ENCODE results near the gene HMCN2. TPM values are rescaled to one million over a fixed set of nuclear protein-coding genes. Genes with fewer than 3 reads are reported as not detected.

The HMCN2 gene
- total and polyA plus RNA-seq, 2 donors (not counting 3 experiments of a cell fraction or from before 2014, with no cell fraction given) = 0.04 to 0.24 TPM

DNA sequence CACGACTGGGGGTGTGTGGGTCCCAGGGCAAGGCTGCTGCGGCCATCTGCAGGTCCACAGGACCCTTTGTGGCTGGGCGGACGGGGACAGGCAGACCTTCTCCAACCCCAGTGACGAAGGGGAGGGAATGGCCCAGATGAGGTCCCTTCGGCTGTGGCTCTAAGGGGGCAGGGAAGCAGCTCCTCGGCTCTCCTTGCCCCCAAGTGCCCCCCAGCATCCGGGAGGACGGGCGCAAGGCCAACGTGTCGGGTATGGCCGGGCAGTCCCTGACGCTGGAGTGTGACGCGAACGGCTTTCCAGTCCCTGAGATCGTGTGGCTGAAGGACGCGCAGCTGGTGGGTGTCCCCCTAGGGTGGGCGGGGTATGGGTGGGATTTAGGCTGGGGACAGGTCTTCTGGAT is 82.8 kb downstream of the HMCN2 start:
- no peak for FAIRE-seq
- no peaks in the 10 kb centered on the region for H3K4me1 ChIP-seq (ENCODE audit: control insufficient read depth, extremely low read depth, insufficient read depth, low read length)
- H3K36me3 ChIP-seq (ENCODE audit: control insufficient read depth in 2 of 2, extremely low read depth in 1 of 2, insufficient read depth in 2 of 2, low read length in 2 of 2) = no peaks in the 10 kb centered on the region
- no peak overlapping the region for H3K9ac ChIP-seq (replicated peaks; ENCODE audit: extremely low read depth, insufficient read depth, low read length)
- POLR2A ChIA-PET = no interaction called here
- no peak overlapping the region for H3K27ac ChIP-seq (ENCODE audit: insufficient read depth, low read depth, low read length)
- no peak overlapping the region for H3K4me2 ChIP-seq (ENCODE audit: insufficient read depth, low read length)
- H3K4me3 ChIP-seq (replicated peaks in 1 of 3; ENCODE audit: insufficient read depth in 1 of 3, low read depth in 1 of 3, low read length in 3 of 3) = no peak overlapping the region
- no peaks in the 10 kb centered on the region for H3K79me2 ChIP-seq (ENCODE audit: control insufficient read depth, insufficient read depth, low read length)
- no TSS peak for BruUV-seq (replicated peaks)
- TF ChIP-seq JUN (IDR thresholded peaks at IDR 0.05; ENCODE audit: borderline replicate concordance, insufficient read depth, insufficient read length, low read depth) (no peak), GATA2 (IDR thresholded peaks at IDR 0.05; ENCODE audit: insufficient read depth, insufficient read length, low read depth, low read length) (no peak), EZH2 (IDR thresholded peaks at IDR 0.05; ENCODE audit: borderline replicate concordance, low read depth, low read length, severe bottlenecking) (no peak), FOS (IDR thresholded peaks at IDR 0.05; ENCODE audit: borderline replicate concordance, insufficient read depth, low read length) (no peak), MYC (IDR thresholded peaks at IDR 0.05; ENCODE audit: low read depth, low read length) (no peak), POLR2AphosphoS5 (IDR thresholded peaks at IDR 0.05; ENCODE audit: insufficient read depth, low read depth, low read length) (no peak), POLR2A (IDR thresholded peaks at IDR 0.05; ENCODE audit: low read depth, low read length) (no peak)
- dilution Hi-C loops (cut with MboI; ENCODE audit: extremely low pct_ligation_motif_present, low sequenced_read_pairs) (no loop called here), intact Hi-C loops (cut with micrococcal nuclease) (no loop called here)
- DNase-seq (ENCODE audit: low read depth, low spot score) = no peak
- CTCF ChIA-PET = no interaction called here
- H4K20me1 ChIP-seq (replicated peaks; ENCODE audit: control insufficient read depth, extremely low read depth, insufficient read depth, low read length) = no peaks in the 10 kb centered on the region
- no peak overlapping the region for H2AFZ ChIP-seq (ENCODE audit: low read depth, low read length)
- H3K9me1 ChIP-seq (replicated peaks; ENCODE audit: control insufficient read depth, extremely low read depth, insufficient read depth, low read length) = no peaks in the 10 kb centered on the region
- H3K9me3 ChIP-seq (replicated peaks; ENCODE audit: control insufficient read depth, insufficient read depth, low read length) = no peaks in the 10 kb centered on the region
- no peaks in the 10 kb centered on the region for H3K27me3 ChIP-seq (ENCODE audit: control insufficient read depth in 2 of 2, insufficient read depth in 2 of 2, low read length in 2 of 2)

DNA sequence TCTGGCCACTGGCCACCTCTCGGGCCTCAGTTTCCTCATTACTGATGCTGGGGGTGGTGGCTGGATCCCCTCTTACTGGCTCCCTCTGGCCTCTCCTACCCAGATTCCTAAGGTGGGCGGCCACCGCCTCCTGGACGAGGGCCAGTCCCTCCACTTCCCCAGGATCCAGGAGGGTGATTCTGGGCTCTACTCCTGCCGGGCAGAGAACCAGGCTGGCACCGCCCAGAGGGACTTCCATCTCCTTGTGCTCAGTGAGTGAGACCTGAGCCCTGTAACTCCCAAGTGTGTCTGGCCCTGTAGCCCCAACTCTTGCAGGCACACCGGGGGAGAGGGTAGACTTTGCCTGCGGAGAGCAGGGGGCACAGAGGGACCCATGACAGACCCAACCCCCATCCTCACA is 83.3 kb downstream of the HMCN2 start:
- TF ChIP-seq FOS (IDR thresholded peaks at IDR 0.05; ENCODE audit: borderline replicate concordance, insufficient read depth, low read length) (no peak), EZH2 (IDR thresholded peaks at IDR 0.05; ENCODE audit: borderline replicate concordance, low read depth, low read length, severe bottlenecking) (no peak), POLR2AphosphoS5 (IDR thresholded peaks at IDR 0.05; ENCODE audit: insufficient read depth, low read depth, low read length) (no peak), GATA2 (IDR thresholded peaks at IDR 0.05; ENCODE audit: insufficient read depth, insufficient read length, low read depth, low read length) (no peak), MYC (IDR thresholded peaks at IDR 0.05; ENCODE audit: low read depth, low read length) (no peak), POLR2A (IDR thresholded peaks at IDR 0.05; ENCODE audit: low read depth, low read length) (no peak), JUN (IDR thresholded peaks at IDR 0.05; ENCODE audit: borderline replicate concordance, insufficient read depth, insufficient read length, low read depth) (no peak)
- TF ChIP-seq, protein P1, sequence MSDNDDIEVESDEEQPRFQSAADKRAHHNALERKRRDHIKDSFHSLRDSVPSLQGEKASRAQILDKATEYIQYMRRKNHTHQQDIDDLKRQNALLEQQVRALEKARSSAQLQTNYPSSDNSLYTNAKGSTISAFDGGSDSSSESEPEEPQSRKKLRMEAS (IDR thresholded peaks at IDR 0.05; ENCODE audit: insufficient read depth, insufficient read length) = no peak
- TF ChIP-seq, protein P2, sequence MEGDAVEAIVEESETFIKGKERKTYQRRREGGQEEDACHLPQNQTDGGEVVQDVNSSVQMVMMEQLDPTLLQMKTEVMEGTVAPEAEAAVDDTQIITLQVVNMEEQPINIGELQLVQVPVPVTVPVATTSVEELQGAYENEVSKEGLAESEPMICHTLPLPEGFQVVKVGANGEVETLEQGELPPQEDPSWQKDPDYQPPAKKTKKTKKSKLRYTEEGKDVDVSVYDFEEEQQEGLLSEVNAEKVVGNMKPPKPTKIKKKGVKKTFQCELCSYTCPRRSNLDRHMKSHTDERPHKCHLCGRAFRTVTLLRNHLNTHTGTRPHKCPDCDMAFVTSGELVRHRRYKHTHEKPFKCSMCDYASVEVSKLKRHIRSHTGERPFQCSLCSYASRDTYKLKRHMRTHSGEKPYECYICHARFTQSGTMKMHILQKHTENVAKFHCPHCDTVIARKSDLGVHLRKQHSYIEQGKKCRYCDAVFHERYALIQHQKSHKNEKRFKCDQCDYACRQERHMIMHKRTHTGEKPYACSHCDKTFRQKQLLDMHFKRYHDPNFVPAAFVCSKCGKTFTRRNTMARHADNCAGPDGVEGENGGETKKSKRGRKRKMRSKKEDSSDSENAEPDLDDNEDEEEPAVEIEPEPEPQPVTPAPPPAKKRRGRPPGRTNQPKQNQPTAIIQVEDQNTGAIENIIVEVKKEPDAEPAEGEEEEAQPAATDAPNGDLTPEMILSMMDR (IDR thresholded peaks at IDR 0.05; ENCODE audit: extremely low read depth in 1 of 2, insufficient read depth in 1 of 2, low read depth in 1 of 2, low read length in 2 of 2) = no peak
- Histone ChIP-seq H3K9ac (replicated peaks; ENCODE audit: extremely low read depth, insufficient read depth, low read length) (no peak overlapping the region), H3K9me3 (replicated peaks; ENCODE audit: control insufficient read depth, insufficient read depth, low read length) (no peaks in the 10 kb centered on the region), H3K4me2 (ENCODE audit: insufficient read depth, low read length) (no peak overlapping the region), H3K4me1 (ENCODE audit: control insufficient read depth, extremely low read depth, insufficient read depth, low read length) (no peaks in the 10 kb centered on the region), H4K20me1 (replicated peaks; ENCODE audit: control insufficient read depth, extremely low read depth, insufficient read depth, low read length) (no peaks in the 10 kb centered on the region), H3K9me1 (replicated peaks; ENCODE audit: control insufficient read depth, extremely low read depth, insufficient read depth, low read length) (no peaks in the 10 kb centered on the region), H3K27ac (ENCODE audit: insufficient read depth, low read depth, low read length) (no peak overlapping the region), H2AFZ (ENCODE audit: low read depth, low read length) (no peak overlapping the region), H3K27me3 (ENCODE audit: control insufficient read depth in 2 of 2, insufficient read depth in 2 of 2, low read length in 2 of 2) (no peaks in the 10 kb centered on the region), H3K4me3 (replicated peaks in 1 of 3; ENCODE audit: insufficient read depth in 1 of 3, low read depth in 1 of 3, low read length in 3 of 3) (no peak overlapping the region), H3K36me3 (ENCODE audit: control insufficient read depth in 2 of 2, extremely low read depth in 1 of 2, insufficient read depth in 2 of 2, low read length in 2 of 2) (no peaks in the 10 kb centered on the region), H3K79me2 (ENCODE audit: control insufficient read depth, insufficient read depth, low read length) (no peaks in the 10 kb centered on the region)
- dilution Hi-C loops (cut with MboI; ENCODE audit: extremely low pct_ligation_motif_present, low sequenced_read_pairs) (no loop called here), intact Hi-C loops (cut with micrococcal nuclease) (no loop called here)
- FAIRE-seq (no peak), DNase-seq (ENCODE audit: low read depth, low spot score) (no peak)
- BruUV-seq (replicated peaks) = no TSS peak
- ChIA-PET CTCF (no interaction called here), POLR2A (no interaction called here)
